ENCODE data around the gene COL28A1. TPM values are rescaled to one million over a fixed set of nuclear protein-coding genes. Genes with fewer than 3 reads are reported as not detected.

The COL28A1 gene
- total RNA-seq, 1 donor from 2014 or later: 0.16 TPM

- H3K27ac Mint-ChIP-seq: no peak overlapping the region
- no peaks in the 10 kb centered on the region for H3K27me3 Mint-ChIP-seq
- intact Hi-C loops (cut with micrococcal nuclease): no loop called here
- no peak overlapping the region for H3K4me3 Mint-ChIP-seq
- CTCF ChIA-PET: no interaction called here
- peaks cover 23% of the 10 kb centered on the region for H3K36me3 Mint-ChIP-seq (ENCODE audit: low read depth)
- H3K4me1 Mint-ChIP-seq: peaks cover 10% of the 10 kb centered on the region
- DNase-seq (no peak), ATAC-seq (ENCODE audit: low read depth) (no peak)
- H3K9me3 Mint-ChIP-seq: no peaks in the 10 kb centered on the region
- POLR2A ChIA-PET: no interaction called here
- no peak for TF ChIP-seq CTCF (IDR thresholded peaks at IDR 0.05)
These were observed 44.0 kb upstream of the COL28A1 start for GRCh38 chr7:7579638-7580037.

- peaks cover 24% of the 10 kb centered on the region for H3K4me1 Mint-ChIP-seq
- no peak overlapping the region for H3K4me3 Mint-ChIP-seq
- POLR2A ChIA-PET: interaction anchor here (0.6 to 1.0 kb wide), 2 partner anchors 9 to 10 kb away, joined by 3 read pairs; no protein-coding TSS in a partner anchor
- TF ChIP-seq CTCF (IDR thresholded peaks at IDR 0.05): no peak
- no peaks in the 10 kb centered on the region for H3K27me3 Mint-ChIP-seq
- CTCF ChIA-PET: no interaction called here
- H3K9me3 Mint-ChIP-seq: no peaks in the 10 kb centered on the region
- H3K36me3 Mint-ChIP-seq (ENCODE audit: low read depth): peaks cover 37% of the 10 kb centered on the region
- DNase-seq (no peak), ATAC-seq (ENCODE audit: low read depth) (peak; percentile 56)
- H3K27ac Mint-ChIP-seq: no peak overlapping the region
- intact Hi-C loops (cut with micrococcal nuclease): loop anchor here (1.0 kb wide), 1 partner anchor 9 kb away; no protein-coding TSS in a partner anchor
These were observed 42.2 kb upstream of the COL28A1 start for GRCh38 chr7:7577888-7578287.

GRCh38 chr7:7576344-7576743 lies 40.7 kb upstream of the COL28A1 start:
- POLR2A ChIA-PET: interaction anchor here (1.1 kb wide), 1 partner anchor 8 kb away, joined by 3 read pairs; no protein-coding TSS in a partner anchor
- CTCF ChIA-PET: no interaction called here
- no peak for TF ChIP-seq CTCF (IDR thresholded peaks at IDR 0.05)
- H3K4me3 Mint-ChIP-seq: no peak overlapping the region
- H3K4me1 Mint-ChIP-seq: peaks cover 29% of the 10 kb centered on the region
- no peak for ATAC-seq (ENCODE audit: low read depth)
- no peaks in the 10 kb centered on the region for H3K27me3 Mint-ChIP-seq
- H3K36me3 Mint-ChIP-seq (ENCODE audit: low read depth): peaks cover 38% of the 10 kb centered on the region
- no peaks in the 10 kb centered on the region for H3K9me3 Mint-ChIP-seq
- H3K27ac Mint-ChIP-seq: no peak overlapping the region
- no peak for DNase-seq
- intact Hi-C loops (cut with micrococcal nuclease): no loop called here

- H3K4me1 Mint-ChIP-seq: peaks cover 46% of the 10 kb centered on the region
- ChIA-PET CTCF (no interaction called here), POLR2A (no interaction called here)
- TF ChIP-seq CTCF (IDR thresholded peaks at IDR 0.05): no peak
- H3K27ac Mint-ChIP-seq: no peak overlapping the region
- DNase-seq: no peak
- no peaks in the 10 kb centered on the region for H3K9me3 Mint-ChIP-seq
- H3K27me3 Mint-ChIP-seq: no peaks in the 10 kb centered on the region
- peaks cover 51% of the 10 kb centered on the region for H3K36me3 Mint-ChIP-seq (ENCODE audit: low read depth)
- H3K4me3 Mint-ChIP-seq: no peak overlapping the region
- intact Hi-C loops (cut with micrococcal nuclease): no loop called here
- ATAC-seq (ENCODE audit: low read depth): no peak
These were observed 38.0 kb upstream of the COL28A1 start for GRCh38 chr7:7573701-7574100.

- no peaks in the 10 kb centered on the region for H3K27me3 Mint-ChIP-seq
- POLR2A ChIA-PET: interaction anchor here (3.3 kb wide), 1 partner anchor 70 kb away, joined by 29 read pairs; the partner anchor contains the start of gene UMAD1
- CTCF ChIA-PET: no interaction called here
- TF ChIP-seq CTCF (IDR thresholded peaks at IDR 0.05): no peak
- peak overlapping the region; percentile 90 for H3K27ac Mint-ChIP-seq
- H3K4me1 Mint-ChIP-seq: peaks cover 56% of the 10 kb centered on the region
- no peak overlapping the region for H3K4me3 Mint-ChIP-seq
- no peaks in the 10 kb centered on the region for H3K9me3 Mint-ChIP-seq
- ATAC-seq (ENCODE audit: low read depth) (no peak), DNase-seq (no peak)
- peaks cover 52% of the 10 kb centered on the region for H3K36me3 Mint-ChIP-seq (ENCODE audit: low read depth)
- intact Hi-C loops (cut with micrococcal nuclease): no loop called here
These were observed 34.9 kb upstream of the COL28A1 start for GRCh38 chr7:7570584-7570983.
